Mesendoderm (in vitro differentiated cells): ENCODE results near the gene TNS3.

Experiments
- DNase-seq: peaks from one replicate; pipeline ENCODE4 v3.0.0; 2013
- H2AK5ac ChIP-seq: 2 replicates; pipeline ENCODE4 v1.6.1; 2013; ENCODE audit warnings: low read length, inconsistent platforms
- H2BK120ac ChIP-seq: 2 replicates; pipeline ENCODE4 v1.6.1; 2013; ENCODE audit warnings: low read depth, mild to moderate bottlenecking, low read length, moderate library complexity, mixed read lengths
- H2BK15ac ChIP-seq: replicated peaks from 2 replicates; pipeline ENCODE4 v1.6.1; 2013; ENCODE audit warnings: low read depth, mild to moderate bottlenecking, moderate library complexity
- H2BK5ac ChIP-seq: 2 replicates; pipeline ENCODE4 v1.6.1; 2013; ENCODE audit warnings: low read length, inconsistent platforms
- H3K18ac ChIP-seq: 2 replicates; pipeline ENCODE4 v1.6.1; 2013; ENCODE audit warnings: mild to moderate bottlenecking, low read length, mixed read lengths
- H3K23ac ChIP-seq: one replicate; pipeline ENCODE4 v1.6.1; 2013; ENCODE audit warnings: low read length
- H3K27ac ChIP-seq: 2 replicates; pipeline ENCODE4 v1.5.1; 2013; ENCODE audit warnings: low read depth, mild to moderate bottlenecking, inconsistent platforms, low read length, moderate library complexity
- H3K27me3 ChIP-seq: 2 replicates; pipeline ENCODE4 v1.6.1; 2013; ENCODE audit warnings: low read length, control low read depth, mild to moderate bottlenecking, inconsistent platforms; ENCODE audit not compliant: insufficient read depth, poor library complexity
- H3K36me3 ChIP-seq: 2 replicates; pipeline ENCODE4 v1.6.1; 2013; ENCODE audit warnings: low read length, inconsistent platforms; ENCODE audit not compliant: control insufficient read depth, insufficient read depth
- H3K4ac ChIP-seq: one replicate; pipeline ENCODE4 v1.6.1; 2013; ENCODE audit warnings: low read depth, mild to moderate bottlenecking, low read length, moderate library complexity
- H3K4me1 ChIP-seq: 2 replicates; pipeline ENCODE4 v1.6.1; 2013; ENCODE audit warnings: low read depth, low read length, inconsistent platforms; ENCODE audit not compliant: control insufficient read depth
- H3K4me2 ChIP-seq: 2 replicates; pipeline ENCODE4 v1.6.1; 2013; ENCODE audit warnings: low read length
- H3K4me3 ChIP-seq: 2 replicates; pipeline ENCODE4 v1.5.1; 2013; ENCODE audit warnings: mild to moderate bottlenecking, low read length
- H3K56ac ChIP-seq: one replicate; pipeline ENCODE4 v1.6.1; 2013; ENCODE audit warnings: low read length
- H3K79me1 ChIP-seq: 2 replicates; pipeline ENCODE4 v1.6.1; 2013; ENCODE audit warnings: low read length, inconsistent platforms
- H3K79me2 ChIP-seq: 2 replicates; pipeline ENCODE4 v1.6.1; 2013; ENCODE audit warnings: mild to moderate bottlenecking, low read length; ENCODE audit not compliant: control insufficient read depth, insufficient read depth
- H3K9ac ChIP-seq: 2 replicates; pipeline ENCODE4 v1.6.1; 2013; ENCODE audit warnings: low read length, inconsistent platforms
- H4K5ac ChIP-seq: one replicate; pipeline ENCODE4 v1.6.1; 2013; ENCODE audit warnings: low read length
- H4K8ac ChIP-seq: one replicate; pipeline ENCODE4 v1.6.1; 2013; ENCODE audit warnings: low read depth, mild to moderate bottlenecking, control low read depth, low read length, moderate library complexity
- WGBS: extraction: QIAGEN DNeasy Blood & Tissue Kit; methylation state at CpG from one replicate; pipeline ENCODE4 v1.1.7; 2013; ENCODE audit warnings: low lambda C conversion rate, missing lambda C conversion rate; ENCODE audit not compliant: insufficient coverage; ENCODE audit errors: extremely low coverage; 5-methylcytosine and 5-hydroxymethylcytosine counted together

TNS3 gene

GRCh38 chr7:47362984-47363383 lies 218.9 kb downstream of the TNS3 start:
- Histone ChIP-seq H3K36me3 (no peaks in the 10 kb centered on the region), H3K23ac (no peak overlapping the region), H3K27me3 (no peaks in the 10 kb centered on the region), H3K4ac (no peak overlapping the region), H3K9ac (no peak overlapping the region), H3K4me3 (no peak overlapping the region), H2AK5ac (no peak overlapping the region), H3K4me2 (no peak overlapping the region), H3K4me1 (no peaks in the 10 kb centered on the region), H4K5ac (no peak overlapping the region), H3K79me1 (no peaks in the 10 kb centered on the region), H2BK5ac (no peak overlapping the region), H4K8ac (no peak overlapping the region), H3K18ac (no peak overlapping the region), H3K27ac (no peak overlapping the region), H2BK15ac (no peak overlapping the region), H2BK120ac (no peak overlapping the region), H3K79me2 (no peaks in the 10 kb centered on the region), H3K56ac (no peak overlapping the region)
- no peak for DNase-seq
- WGBS: no CpG with 5 or more reads among the region's 1 CpG

GRCh38 chr7:47361746-47362215 lies 220.1 kb downstream of the TNS3 start:
- H2BK120ac ChIP-seq: no peak overlapping the region
- H3K79me1 ChIP-seq: no peaks in the 10 kb centered on the region
- H3K79me2 ChIP-seq: no peaks in the 10 kb centered on the region
- H3K56ac ChIP-seq: no peak overlapping the region
- no peak overlapping the region for H2BK5ac ChIP-seq
- no peak overlapping the region for H3K27ac ChIP-seq
- no peak overlapping the region for H3K4me2 ChIP-seq
- H2AK5ac ChIP-seq: no peak overlapping the region
- no peaks in the 10 kb centered on the region for H3K4me1 ChIP-seq
- DNase-seq: no peak
- no peak overlapping the region for H4K5ac ChIP-seq
- no peak overlapping the region for H4K8ac ChIP-seq
- H3K27me3 ChIP-seq: no peaks in the 10 kb centered on the region
- no peak overlapping the region for H3K4ac ChIP-seq
- H3K4me3 ChIP-seq: no peak overlapping the region
- H3K9ac ChIP-seq: no peak overlapping the region
- H3K36me3 ChIP-seq: no peaks in the 10 kb centered on the region
- H3K18ac ChIP-seq: no peak overlapping the region
- H2BK15ac ChIP-seq: no peak overlapping the region
- H3K23ac ChIP-seq: no peak overlapping the region
- no CpG with 5 or more reads among the region's 4 CpGs for WGBS

- Histone ChIP-seq H4K5ac (no peak overlapping the region), H2BK5ac (no peak overlapping the region), H4K8ac (no peak overlapping the region), H3K79me1 (no peaks in the 10 kb centered on the region), H3K36me3 (no peaks in the 10 kb centered on the region), H2AK5ac (no peak overlapping the region), H3K27ac (no peak overlapping the region), H3K4me3 (no peak overlapping the region), H3K23ac (no peak overlapping the region), H3K56ac (no peak overlapping the region), H3K79me2 (no peaks in the 10 kb centered on the region), H2BK15ac (no peak overlapping the region), H3K27me3 (no peaks in the 10 kb centered on the region), H3K4me2 (no peak overlapping the region), H3K4me1 (no peaks in the 10 kb centered on the region), H3K18ac (no peak overlapping the region), H2BK120ac (no peak overlapping the region), H3K9ac (no peak overlapping the region), H3K4ac (no peak overlapping the region)
- no CpG with 5 or more reads among the region's 5 CpGs for WGBS
- DNase-seq: no peak
Observed at GRCh38 chr7:47361236-47361635, 220.7 kb downstream of the TNS3 start.

GRCh38 chr7:47360301-47360900 lies 221.5 kb downstream of the TNS3 start:
- Histone ChIP-seq H4K5ac (no peak overlapping the region), H3K27me3 (no peaks in the 10 kb centered on the region), H3K23ac (no peak overlapping the region), H2BK5ac (no peak overlapping the region), H3K79me2 (no peaks in the 10 kb centered on the region), H4K8ac (no peak overlapping the region), H3K27ac (no peak overlapping the region), H3K4me2 (no peak overlapping the region), H2AK5ac (no peak overlapping the region), H3K4me1 (no peaks in the 10 kb centered on the region), H2BK15ac (no peak overlapping the region), H3K9ac (no peak overlapping the region), H3K56ac (no peak overlapping the region), H3K18ac (no peak overlapping the region), H3K36me3 (no peaks in the 10 kb centered on the region), H2BK120ac (no peak overlapping the region), H3K4me3 (no peak overlapping the region), H3K4ac (no peak overlapping the region), H3K79me1 (no peaks in the 10 kb centered on the region)
- no CpG with 5 or more reads among the region's 11 CpGs for WGBS
- no peak for DNase-seq

GRCh38 chr7:47358944-47359588 lies 222.8 kb downstream of the TNS3 start:
- no peak overlapping the region for H3K27ac ChIP-seq
- H3K36me3 ChIP-seq: no peaks in the 10 kb centered on the region
- DNase-seq: no peak
- peaks cover 2% of the 10 kb centered on the region for H3K4me1 ChIP-seq
- H2BK5ac ChIP-seq: no peak overlapping the region
- no peak overlapping the region for H3K9ac ChIP-seq
- no peaks in the 10 kb centered on the region for H3K79me2 ChIP-seq
- no peak overlapping the region for H3K23ac ChIP-seq
- WGBS: no CpG with 5 or more reads among the region's 8 CpGs
- no peak overlapping the region for H3K56ac ChIP-seq
- no peak overlapping the region for H3K4me2 ChIP-seq
- H4K8ac ChIP-seq: no peak overlapping the region
- H3K4ac ChIP-seq: no peak overlapping the region
- H2BK120ac ChIP-seq: no peak overlapping the region
- H2AK5ac ChIP-seq: no peak overlapping the region
- no peaks in the 10 kb centered on the region for H3K79me1 ChIP-seq
- H3K27me3 ChIP-seq: no peaks in the 10 kb centered on the region
- no peak overlapping the region for H3K4me3 ChIP-seq
- H2BK15ac ChIP-seq: no peak overlapping the region
- no peak overlapping the region for H3K18ac ChIP-seq
- H4K5ac ChIP-seq: no peak overlapping the region

- Histone ChIP-seq H4K8ac (no peak overlapping the region), H3K4ac (no peak overlapping the region), H4K5ac (no peak overlapping the region), H2BK5ac (no peak overlapping the region), H3K79me1 (no peaks in the 10 kb centered on the region), H2BK15ac (no peak overlapping the region), H3K23ac (no peak overlapping the region), H2AK5ac (no peak overlapping the region), H3K4me3 (no peak overlapping the region), H3K4me2 (no peak overlapping the region), H2BK120ac (no peak overlapping the region), H3K4me1 (peaks cover 2% of the 10 kb centered on the region), H3K27me3 (no peaks in the 10 kb centered on the region), H3K27ac (no peak overlapping the region), H3K9ac (no peak overlapping the region), H3K79me2 (no peaks in the 10 kb centered on the region), H3K56ac (no peak overlapping the region), H3K18ac (no peak overlapping the region), H3K36me3 (no peaks in the 10 kb centered on the region)
- WGBS: no CpG with 5 or more reads among the region's 14 CpGs
- no peak for DNase-seq
Observed at GRCh38 chr7:47358357-47358756, 223.6 kb downstream of the TNS3 start.
